ENCODE results near the gene OR5C1.
"Not testable (repeated sequence)": the region's sequence is repeated elsewhere in the genome, so short reads cannot be mapped to it uniquely, and the experiment has no call there.

Gene OR5C1

DNA sequence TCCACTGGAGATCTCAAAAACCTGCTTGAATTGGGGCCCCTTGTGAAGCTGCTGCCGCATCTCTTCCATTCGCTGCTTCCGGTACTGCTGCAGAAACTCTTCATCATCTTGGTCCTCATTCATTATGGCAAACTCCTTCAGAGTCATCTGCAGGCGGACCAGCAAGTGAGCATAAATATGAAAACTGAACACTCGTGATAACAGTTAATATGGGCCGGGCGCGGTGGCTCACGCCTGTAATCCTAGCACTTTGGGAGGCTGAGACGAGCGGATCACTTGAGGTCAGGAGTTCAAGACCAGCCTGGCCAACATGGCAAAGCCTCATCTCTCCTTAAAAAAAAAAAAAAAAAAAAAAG is 31.7 kb downstream of the OR5C1 start:
- Histone ChIP-seq H3K36me3 (ENCODE audit: control insufficient read depth in 4 of 4, insufficient read depth in 4 of 4, low read length in 3 of 4) (peaks cover 6 to 54% (median 27%) of the 10 kb centered on the region in 4 experiments), H3K27me3 (replicated peaks in 2 of 5; ENCODE audit: control insufficient read depth in 4 of 5, insufficient read depth in 5 of 5, low read length in 4 of 5) (no peaks in the 10 kb centered on the region), H3K4me1 (ENCODE audit: control extremely low read depth in 1 of 4, control insufficient read depth in 4 of 4, insufficient read depth in 4 of 4, low read length in 3 of 4) (peaks cover 10 to 46% (median 30%) of the 10 kb centered on the region in 4 experiments), H3K4me3 (ENCODE audit: control insufficient read depth in 1 of 7, extremely low read depth in 1 of 7, insufficient read depth in 4 of 7, low read depth in 2 of 7, low read length in 6 of 7) (no peak overlapping the region), H3K27ac (ENCODE audit: insufficient read depth in 1 of 2, low read depth in 1 of 2, low read length in 2 of 2, poor library complexity in 1 of 2, severe bottlenecking in 2 of 2) (no peak overlapping the region), H3K9me3 (ENCODE audit: control extremely low read depth in 1 of 5, control insufficient read depth in 4 of 5, insufficient read depth in 2 of 5, low read depth in 1 of 5, low read length in 4 of 5) (no peaks in the 10 kb centered on the region)
- DNase-seq, result no peak
- ChIA-PET POLR2A (no interaction called here), CTCF (interaction anchor here (0.7 to 1.6 kb wide), 2 partner anchors 10 to 470 kb away, joined by 3 to 5 read pairs; no protein-coding TSS in a partner anchor)
- WGBS (ENCODE audit: insufficient coverage), result 93% methylated on average over 4 of the region's 11 CpGs

DNA sequence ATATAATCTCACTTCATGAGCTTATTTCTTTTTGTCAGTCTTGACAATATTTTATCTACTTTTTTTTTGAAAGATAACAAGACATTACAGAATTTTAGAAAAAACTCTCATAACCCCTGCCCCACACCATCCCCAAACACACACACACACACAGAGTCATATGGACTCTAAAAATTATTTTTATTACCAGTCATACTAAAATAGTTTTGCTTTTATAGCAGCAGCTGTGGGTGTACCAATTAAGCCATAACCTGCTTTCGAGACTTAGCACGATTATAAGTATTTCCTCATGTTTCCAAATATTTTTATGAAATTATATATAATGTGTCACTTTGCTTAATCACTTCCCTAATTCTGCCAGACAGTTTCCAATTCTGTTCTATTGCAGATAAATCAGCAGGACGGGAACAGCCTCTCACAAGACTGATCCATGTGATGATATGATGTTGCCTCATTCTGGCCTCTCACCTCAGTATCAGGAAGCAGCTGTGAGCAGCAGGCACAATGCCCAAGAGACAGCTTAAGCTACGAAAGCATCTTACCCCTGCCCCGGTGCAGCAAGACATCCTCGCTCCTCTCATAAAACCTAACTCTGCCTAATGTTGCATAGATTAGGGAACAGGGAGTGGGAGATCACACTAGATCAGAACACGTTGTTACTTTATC is 32.7 kb downstream of the OR5C1 start:
- 0% methylated on average over 2 of the region's 7 CpGs for WGBS (ENCODE audit: insufficient coverage)
- CTCF ChIA-PET, result interaction anchor here (0.8 to 1.4 kb wide), 5 partner anchors 170 to 704 kb away, joined by 3 to 4 read pairs (median 3); no protein-coding TSS in a partner anchor
- DNase-seq, result peak; percentile 83 to 98 (median 96)
- Histone ChIP-seq H3K36me3 (ENCODE audit: control insufficient read depth in 4 of 4, insufficient read depth in 4 of 4, low read length in 3 of 4) (peaks cover 6 to 63% (median 30%) of the 10 kb centered on the region in 4 experiments), H3K4me3 (ENCODE audit: control insufficient read depth in 1 of 7, extremely low read depth in 1 of 7, insufficient read depth in 4 of 7, low read depth in 2 of 7, low read length in 6 of 7) (peak overlapping the region in 2 of 7 experiments; percentile 14 to 24), H3K9me3 (ENCODE audit: control extremely low read depth in 1 of 5, control insufficient read depth in 4 of 5, insufficient read depth in 2 of 5, low read depth in 1 of 5, low read length in 4 of 5) (no peaks in the 10 kb centered on the region), H3K27me3 (replicated peaks in 2 of 5; ENCODE audit: control insufficient read depth in 4 of 5, insufficient read depth in 5 of 5, low read length in 4 of 5) (no peaks in the 10 kb centered on the region), H3K4me1 (ENCODE audit: control extremely low read depth in 1 of 4, control insufficient read depth in 4 of 4, insufficient read depth in 4 of 4, low read length in 3 of 4) (peaks cover 6 to 43% (median 22%) of the 10 kb centered on the region in 4 experiments), H3K27ac (ENCODE audit: insufficient read depth in 1 of 2, low read depth in 1 of 2, low read length in 2 of 2, poor library complexity in 1 of 2, severe bottlenecking in 2 of 2) (peak overlapping the region; percentile 10 to 45)
- POLR2A ChIA-PET, result interaction anchor here (0.6 kb wide), 1 partner anchor 14 kb away, joined by 3 read pairs; no protein-coding TSS in a partner anchor

- ChIA-PET CTCF (interaction anchor here (0.9 to 1.4 kb wide), 5 partner anchors 169 to 727 kb away, joined by 3 to 4 read pairs (median 3); no protein-coding TSS in a partner anchor), POLR2A (interaction anchor here (0.6 kb wide), 1 partner anchor 13 kb away, joined by 3 read pairs; no protein-coding TSS in a partner anchor)
- WGBS (ENCODE audit: insufficient coverage), result 100% methylated on average over 1 of the region's 6 CpGs
- H3K4me1 ChIP-seq (ENCODE audit: control extremely low read depth in 1 of 4, control insufficient read depth in 4 of 4, insufficient read depth in 4 of 4, low read length in 3 of 4), result peaks cover 9 to 44% (median 23%) of the 10 kb centered on the region in 4 experiments
- peak overlapping the region in 1 of 7 experiments; percentile 24 for H3K4me3 ChIP-seq (ENCODE audit: control insufficient read depth in 1 of 7, extremely low read depth in 1 of 7, insufficient read depth in 4 of 7, low read depth in 2 of 7, low read length in 6 of 7)
- no peaks in the 10 kb centered on the region for H3K27me3 ChIP-seq (replicated peaks in 2 of 5; ENCODE audit: control insufficient read depth in 4 of 5, insufficient read depth in 5 of 5, low read length in 4 of 5)
- no peaks in the 10 kb centered on the region for H3K9me3 ChIP-seq (ENCODE audit: control extremely low read depth in 1 of 5, control insufficient read depth in 4 of 5, insufficient read depth in 2 of 5, low read depth in 1 of 5, low read length in 4 of 5)
- H3K36me3 ChIP-seq (ENCODE audit: control insufficient read depth in 4 of 4, insufficient read depth in 4 of 4, low read length in 3 of 4), result peaks cover 6 to 66% (median 30%) of the 10 kb centered on the region in 4 experiments
- DNase-seq, result no peak
- peak overlapping the region in 1 of 2 experiments; percentile 45 for H3K27ac ChIP-seq (ENCODE audit: insufficient read depth in 1 of 2, low read depth in 1 of 2, low read length in 2 of 2, poor library complexity in 1 of 2, severe bottlenecking in 2 of 2)
Observed at GRCh38 chr9:122822056-122822455, 33.3 kb downstream of the OR5C1 start.

DNA sequence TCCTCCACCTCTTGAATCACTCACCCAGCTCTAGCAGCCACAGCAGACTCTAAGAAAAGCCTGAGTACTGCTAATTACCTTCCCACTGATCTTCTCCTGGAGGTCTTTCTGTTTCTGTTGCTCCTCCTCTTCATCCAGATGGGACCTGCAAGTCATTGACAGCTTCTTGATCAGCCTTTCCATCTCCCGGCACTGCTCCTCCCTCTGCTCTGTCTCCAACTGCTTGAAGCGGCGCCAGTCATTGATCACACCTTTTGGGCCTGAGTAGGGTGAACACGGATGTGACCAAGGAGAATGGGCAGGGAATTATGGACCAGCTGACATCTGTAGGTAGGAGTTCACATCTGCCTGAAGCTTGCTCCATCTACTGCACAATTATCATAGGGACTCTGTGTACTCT is 34.2 kb downstream of the OR5C1 start:
- 100% methylated on average over 3 of the region's 4 CpGs for WGBS (ENCODE audit: insufficient coverage)
- DNase-seq, result no peak
- Histone ChIP-seq H3K4me3 (ENCODE audit: control insufficient read depth in 1 of 7, extremely low read depth in 1 of 7, insufficient read depth in 4 of 7, low read depth in 2 of 7, low read length in 6 of 7) (no peak overlapping the region), H3K9me3 (ENCODE audit: control extremely low read depth in 1 of 5, control insufficient read depth in 4 of 5, insufficient read depth in 2 of 5, low read depth in 1 of 5, low read length in 4 of 5) (no peaks in the 10 kb centered on the region), H3K4me1 (ENCODE audit: control extremely low read depth in 1 of 4, control insufficient read depth in 4 of 4, insufficient read depth in 4 of 4, low read length in 3 of 4) (peaks cover 12 to 52% (median 30%) of the 10 kb centered on the region in 4 experiments), H3K27ac (ENCODE audit: insufficient read depth in 1 of 2, low read depth in 1 of 2, low read length in 2 of 2, poor library complexity in 1 of 2, severe bottlenecking in 2 of 2) (no peak overlapping the region), H3K27me3 (replicated peaks in 2 of 5; ENCODE audit: control insufficient read depth in 4 of 5, insufficient read depth in 5 of 5, low read length in 4 of 5) (no peaks in the 10 kb centered on the region), H3K36me3 (ENCODE audit: control insufficient read depth in 4 of 4, insufficient read depth in 4 of 4, low read length in 3 of 4) (peaks cover 6 to 64% (median 25%) of the 10 kb centered on the region in 4 experiments)
- ChIA-PET POLR2A (no interaction called here), CTCF (interaction anchor here (0.9 kb wide), 1 partner anchor 727 kb away, joined by 3 read pairs; no protein-coding TSS in a partner anchor)

DNA sequence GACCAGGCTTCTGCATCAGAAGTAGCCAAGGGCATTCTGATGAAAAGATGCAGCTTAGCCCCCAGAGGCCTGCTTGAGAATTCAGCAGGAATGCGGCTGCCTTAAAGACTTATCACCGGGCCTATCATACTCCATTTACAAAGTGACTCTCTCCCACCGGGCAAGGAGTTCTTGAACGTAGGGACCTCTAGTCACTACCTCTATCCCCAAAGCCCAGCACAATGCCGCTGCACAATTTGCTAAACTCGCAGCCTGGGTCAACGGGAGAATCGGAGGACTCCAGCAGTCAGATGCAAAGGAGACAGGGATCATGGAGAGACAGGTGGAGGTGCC is 39.0 kb downstream of the OR5C1 start:
- ChIA-PET CTCF (interaction anchor here (1.0 to 1.6 kb wide), 2 partner anchors 10 to 56 kb away, joined by 3 to 5 read pairs; no protein-coding TSS in a partner anchor), POLR2A (no interaction called here)
- Histone ChIP-seq H3K9me3 (ENCODE audit: control extremely low read depth in 1 of 5, control insufficient read depth in 4 of 5, insufficient read depth in 2 of 5, low read depth in 1 of 5, low read length in 4 of 5) (no peaks in the 10 kb centered on the region), H3K27ac (ENCODE audit: insufficient read depth in 1 of 2, low read depth in 1 of 2, low read length in 2 of 2, poor library complexity in 1 of 2, severe bottlenecking in 2 of 2) (peak overlapping the region; percentile 85 to 95), H3K27me3 (replicated peaks in 2 of 5; ENCODE audit: control insufficient read depth in 4 of 5, insufficient read depth in 5 of 5, low read length in 4 of 5) (no peaks in the 10 kb centered on the region), H3K4me1 (ENCODE audit: control extremely low read depth in 1 of 4, control insufficient read depth in 4 of 4, insufficient read depth in 4 of 4, low read length in 3 of 4) (peaks cover 6 to 24% (median 14%) of the 10 kb centered on the region in 4 experiments), H3K36me3 (ENCODE audit: control insufficient read depth in 4 of 4, insufficient read depth in 4 of 4, low read length in 3 of 4) (peaks cover 0 to 32% (median 15%) of the 10 kb centered on the region in 4 experiments), H3K4me3 (ENCODE audit: control insufficient read depth in 1 of 7, extremely low read depth in 1 of 7, insufficient read depth in 4 of 7, low read depth in 2 of 7, low read length in 6 of 7) (peak overlapping the region; percentile 85 to 99 (median 94))
- DNase-seq, result peak in 2 of 3 donors; percentile 51 to 63
- WGBS (ENCODE audit: insufficient coverage), result 3% methylated on average over 5 of the region's 8 CpGs

DNA sequence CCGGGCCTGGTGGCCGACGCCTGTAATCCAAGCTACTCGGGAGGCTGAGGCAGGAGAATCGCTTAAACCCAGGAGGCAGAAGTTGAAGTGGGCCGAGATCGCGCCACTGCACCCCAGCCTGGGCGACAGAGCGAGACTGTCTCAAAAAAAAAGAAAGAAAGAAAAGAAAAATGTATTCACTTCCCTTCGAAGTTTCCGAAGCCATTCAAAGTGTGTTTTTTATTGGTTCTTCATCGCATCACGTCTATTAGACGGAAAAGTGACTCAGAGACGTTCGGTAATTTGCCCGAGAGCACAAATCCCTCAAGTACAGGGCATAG is 40.2 kb downstream of the OR5C1 start:
- not testable (repeated sequence) for H3K9me3 ChIP-seq (ENCODE audit: control extremely low read depth in 1 of 5, control insufficient read depth in 4 of 5, insufficient read depth in 2 of 5, low read depth in 1 of 5, low read length in 4 of 5); H3K27me3 ChIP-seq (replicated peaks in 2 of 5; ENCODE audit: control insufficient read depth in 4 of 5, insufficient read depth in 5 of 5, low read length in 4 of 5); DNase-seq
- Histone ChIP-seq H3K4me3 (ENCODE audit: control insufficient read depth in 1 of 7, extremely low read depth in 1 of 7, insufficient read depth in 4 of 7, low read depth in 2 of 7, low read length in 6 of 7) (peak overlapping the region; percentile 85 to 99 (median 94)), H3K36me3 (ENCODE audit: control insufficient read depth in 4 of 4, insufficient read depth in 4 of 4, low read length in 3 of 4) (peaks cover 0 to 22% (median 10%) of the 10 kb centered on the region in 4 experiments), H3K4me1 (ENCODE audit: control extremely low read depth in 1 of 4, control insufficient read depth in 4 of 4, insufficient read depth in 4 of 4, low read length in 3 of 4) (peaks cover 6 to 24% (median 14%) of the 10 kb centered on the region in 4 experiments), H3K27ac (ENCODE audit: insufficient read depth in 1 of 2, low read depth in 1 of 2, low read length in 2 of 2, poor library complexity in 1 of 2, severe bottlenecking in 2 of 2) (peak overlapping the region; percentile 85 to 95)
- ChIA-PET CTCF (interaction anchor here (0.7 to 1.3 kb wide), 3 partner anchors 13 to 521 kb away, joined by 3 read pairs; no protein-coding TSS in a partner anchor), POLR2A (interaction anchor here (0.9 kb wide), 1 partner anchor 13 kb away, joined by 5 read pairs; no protein-coding TSS in a partner anchor)
- 49% methylated on average over 10 of the region's 18 CpGs for WGBS (ENCODE audit: insufficient coverage)

DNA sequence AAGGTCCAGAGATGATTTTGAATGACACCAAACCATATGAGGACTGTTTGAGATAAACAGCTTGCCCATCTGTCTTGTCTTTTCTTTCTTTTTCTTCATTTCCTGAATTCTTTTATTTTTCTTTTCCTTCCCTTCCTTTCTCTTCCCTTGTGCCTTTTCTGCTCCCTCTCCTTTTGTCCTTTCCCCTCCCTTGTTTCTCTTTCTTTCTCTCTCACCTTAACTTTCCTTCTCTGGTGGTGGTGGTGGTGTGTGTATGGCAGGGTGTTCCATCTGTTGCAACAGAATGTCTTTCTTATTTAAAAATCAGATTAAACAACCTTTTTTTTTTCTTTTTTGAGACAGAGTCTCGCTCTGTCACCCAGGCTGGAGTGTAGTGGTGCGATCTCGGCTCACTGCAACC is 43.5 kb downstream of the OR5C1 start:
- WGBS (ENCODE audit: insufficient coverage), result 100% methylated on average over 3 of the region's 3 CpGs
- ChIA-PET CTCF (interaction anchor here (1.2 kb wide), 1 partner anchor 9 kb away, joined by 3 read pairs; no protein-coding TSS in a partner anchor), POLR2A (no interaction called here)
- H3K27me3 ChIP-seq (replicated peaks in 2 of 5; ENCODE audit: control insufficient read depth in 4 of 5, insufficient read depth in 5 of 5, low read length in 4 of 5), result no peaks in the 10 kb centered on the region
- H3K4me1 ChIP-seq (ENCODE audit: control extremely low read depth in 1 of 4, control insufficient read depth in 4 of 4, insufficient read depth in 4 of 4, low read length in 3 of 4), result peaks cover 7 to 23% (median 18%) of the 10 kb centered on the region in 4 experiments
- peak in 1 of 3 donors; percentile 23 for DNase-seq
- no peaks in the 10 kb centered on the region for H3K36me3 ChIP-seq (ENCODE audit: control insufficient read depth in 4 of 4, insufficient read depth in 4 of 4, low read length in 3 of 4)
- H3K4me3 ChIP-seq (ENCODE audit: control insufficient read depth in 1 of 7, extremely low read depth in 1 of 7, insufficient read depth in 4 of 7, low read depth in 2 of 7, low read length in 6 of 7), result no peak overlapping the region
- H3K27ac ChIP-seq (ENCODE audit: insufficient read depth in 1 of 2, low read depth in 1 of 2, low read length in 2 of 2, poor library complexity in 1 of 2, severe bottlenecking in 2 of 2), result no peak overlapping the region
- no peaks in the 10 kb centered on the region for H3K9me3 ChIP-seq (ENCODE audit: control extremely low read depth in 1 of 5, control insufficient read depth in 4 of 5, insufficient read depth in 2 of 5, low read depth in 1 of 5, low read length in 4 of 5)
